ENCODE results near the gene PITX1. TPM values are rescaled to one million over a fixed set of nuclear protein-coding genes. Genes with fewer than 3 reads are reported as not detected.

Gene PITX1
- total RNA-seq, 2 donors from 2014 or later, result 1.3 to 2.4 TPM

DNA sequence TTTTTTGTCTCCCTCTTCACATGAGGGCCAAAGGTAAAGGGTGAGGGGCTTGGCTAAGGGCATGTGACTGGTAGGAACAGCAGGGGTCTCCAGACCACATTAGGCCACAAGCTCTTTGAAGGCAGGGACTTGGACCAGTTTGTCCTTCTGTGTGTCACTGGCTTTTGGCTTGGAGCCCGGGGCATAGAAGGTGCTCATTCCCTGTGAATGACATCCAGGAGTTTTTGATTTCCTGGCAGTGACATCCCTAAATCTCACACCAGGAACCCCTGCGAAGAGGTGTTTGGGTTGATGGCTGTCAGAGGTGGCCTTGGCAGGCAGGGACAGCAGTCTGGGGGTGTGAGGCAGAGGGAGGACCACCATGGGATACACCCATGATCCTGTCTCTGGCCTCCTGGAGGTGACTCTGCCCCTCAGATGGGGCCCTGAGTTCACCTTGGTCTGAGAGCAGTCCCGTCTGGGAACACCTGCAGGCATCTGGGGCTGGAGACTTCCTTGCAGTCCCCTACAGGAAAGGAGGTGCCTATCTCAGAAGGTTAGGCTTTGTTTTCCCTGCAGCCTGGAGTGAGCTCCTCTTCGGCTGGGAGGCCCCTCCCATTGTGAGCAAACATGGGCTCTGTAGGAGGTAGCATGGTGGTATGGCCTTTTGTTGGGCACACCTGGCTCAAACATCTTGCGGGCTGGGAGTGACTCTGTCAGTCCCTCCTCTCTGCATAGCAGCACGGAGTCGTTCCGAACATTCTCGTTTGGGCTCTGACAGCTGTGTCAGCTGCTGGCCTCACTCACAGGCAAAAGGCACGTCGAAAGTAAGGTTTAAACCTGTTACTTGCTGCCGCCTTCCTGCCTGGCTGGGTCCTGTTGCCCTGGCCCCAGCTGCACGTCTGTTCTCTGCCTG, 38.6 kb upstream of the PITX1 start:
- H3K27me3 Mint-ChIP-seq (ENCODE audit: insufficient read depth), result peaks cover 5% of the 10 kb centered on the region
- TF ChIP-seq, protein P1, sequence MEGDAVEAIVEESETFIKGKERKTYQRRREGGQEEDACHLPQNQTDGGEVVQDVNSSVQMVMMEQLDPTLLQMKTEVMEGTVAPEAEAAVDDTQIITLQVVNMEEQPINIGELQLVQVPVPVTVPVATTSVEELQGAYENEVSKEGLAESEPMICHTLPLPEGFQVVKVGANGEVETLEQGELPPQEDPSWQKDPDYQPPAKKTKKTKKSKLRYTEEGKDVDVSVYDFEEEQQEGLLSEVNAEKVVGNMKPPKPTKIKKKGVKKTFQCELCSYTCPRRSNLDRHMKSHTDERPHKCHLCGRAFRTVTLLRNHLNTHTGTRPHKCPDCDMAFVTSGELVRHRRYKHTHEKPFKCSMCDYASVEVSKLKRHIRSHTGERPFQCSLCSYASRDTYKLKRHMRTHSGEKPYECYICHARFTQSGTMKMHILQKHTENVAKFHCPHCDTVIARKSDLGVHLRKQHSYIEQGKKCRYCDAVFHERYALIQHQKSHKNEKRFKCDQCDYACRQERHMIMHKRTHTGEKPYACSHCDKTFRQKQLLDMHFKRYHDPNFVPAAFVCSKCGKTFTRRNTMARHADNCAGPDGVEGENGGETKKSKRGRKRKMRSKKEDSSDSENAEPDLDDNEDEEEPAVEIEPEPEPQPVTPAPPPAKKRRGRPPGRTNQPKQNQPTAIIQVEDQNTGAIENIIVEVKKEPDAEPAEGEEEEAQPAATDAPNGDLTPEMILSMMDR (conservative IDR thresholded peaks at IDR 0.05), result peak; percentile 31
- H3K27ac Mint-ChIP-seq, result no peak overlapping the region
- Histone ChIP-seq H3K4me1 (ENCODE audit: control insufficient read depth, insufficient read depth, low read length) (peaks cover 31% of the 10 kb centered on the region), H3K9me3 (ENCODE audit: control insufficient read depth, low read length) (no peaks in the 10 kb centered on the region), H3K36me3 (ENCODE audit: control insufficient read depth, insufficient read depth, low read length) (no peaks in the 10 kb centered on the region), H3K9ac (ENCODE audit: extremely low read depth, low read length, poor library complexity, severe bottlenecking) (no peak overlapping the region), H3K27me3 (ENCODE audit: control insufficient read depth, insufficient read depth, low read length, poor library complexity, severe bottlenecking) (no peaks in the 10 kb centered on the region), H3K4me3 (ENCODE audit: low read length) (no peak overlapping the region), H3K27ac (ENCODE audit: low read depth, low read length) (no peak overlapping the region)
- no peaks in the 10 kb centered on the region for H3K36me3 Mint-ChIP-seq (ENCODE audit: low read depth)
- DNase-seq, result peak; percentile 88
- H3K9me3 Mint-ChIP-seq, result no peaks in the 10 kb centered on the region
- H3K4me1 Mint-ChIP-seq, result peaks cover 33% of the 10 kb centered on the region
- H3K4me3 Mint-ChIP-seq, result no peak overlapping the region
- WGBS, 2 experiments (ENCODE audit: insufficient coverage in 1 of 2, insufficient read length in 1 of 2), result 36 to 48% methylated on average over 9 to 13 of the region's 13 CpGs

DNA sequence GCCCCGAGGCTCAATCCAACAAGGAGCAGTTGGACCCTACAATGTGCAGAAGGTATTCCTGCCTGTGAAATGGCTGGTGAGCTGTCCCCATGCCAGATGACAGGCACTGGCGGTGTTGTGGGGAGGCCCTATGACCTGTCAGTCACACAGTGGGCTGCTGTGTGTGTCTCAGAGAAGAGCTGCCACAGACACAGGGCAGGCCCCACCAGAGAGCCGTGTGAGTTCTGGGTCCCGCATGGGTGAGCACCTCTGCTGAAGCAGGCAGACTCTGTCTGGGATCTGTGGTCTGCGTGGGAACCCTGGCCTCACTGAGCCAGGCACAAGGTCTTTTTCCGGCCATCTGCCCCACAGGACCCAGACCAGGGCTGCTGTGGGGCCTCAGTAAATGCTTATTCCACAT, 37.3 kb upstream of the PITX1 start:
- TF ChIP-seq, protein P1 (conservative IDR thresholded peaks at IDR 0.05), result no peak
- Histone ChIP-seq H3K27me3 (ENCODE audit: control insufficient read depth, insufficient read depth, low read length, poor library complexity, severe bottlenecking) (no peaks in the 10 kb centered on the region), H3K9ac (ENCODE audit: extremely low read depth, low read length, poor library complexity, severe bottlenecking) (no peak overlapping the region), H3K9me3 (ENCODE audit: control insufficient read depth, low read length) (no peaks in the 10 kb centered on the region), H3K4me1 (ENCODE audit: control insufficient read depth, insufficient read depth, low read length) (peaks cover 31% of the 10 kb centered on the region), H3K36me3 (ENCODE audit: control insufficient read depth, insufficient read depth, low read length) (no peaks in the 10 kb centered on the region), H3K4me3 (ENCODE audit: low read length) (no peak overlapping the region), H3K27ac (ENCODE audit: low read depth, low read length) (no peak overlapping the region)
- 83 to 90% methylated on average over 6 of the region's 6 CpGs for WGBS, 2 experiments (ENCODE audit: insufficient coverage in 1 of 2, insufficient read length in 1 of 2)
- Mint-ChIP-seq H3K4me1 (peaks cover 33% of the 10 kb centered on the region), H3K4me3 (no peak overlapping the region), H3K27ac (no peak overlapping the region), H3K27me3 (ENCODE audit: insufficient read depth) (peaks cover 9% of the 10 kb centered on the region), H3K9me3 (no peaks in the 10 kb centered on the region), H3K36me3 (ENCODE audit: low read depth) (no peaks in the 10 kb centered on the region)
- DNase-seq, result no peak

DNA sequence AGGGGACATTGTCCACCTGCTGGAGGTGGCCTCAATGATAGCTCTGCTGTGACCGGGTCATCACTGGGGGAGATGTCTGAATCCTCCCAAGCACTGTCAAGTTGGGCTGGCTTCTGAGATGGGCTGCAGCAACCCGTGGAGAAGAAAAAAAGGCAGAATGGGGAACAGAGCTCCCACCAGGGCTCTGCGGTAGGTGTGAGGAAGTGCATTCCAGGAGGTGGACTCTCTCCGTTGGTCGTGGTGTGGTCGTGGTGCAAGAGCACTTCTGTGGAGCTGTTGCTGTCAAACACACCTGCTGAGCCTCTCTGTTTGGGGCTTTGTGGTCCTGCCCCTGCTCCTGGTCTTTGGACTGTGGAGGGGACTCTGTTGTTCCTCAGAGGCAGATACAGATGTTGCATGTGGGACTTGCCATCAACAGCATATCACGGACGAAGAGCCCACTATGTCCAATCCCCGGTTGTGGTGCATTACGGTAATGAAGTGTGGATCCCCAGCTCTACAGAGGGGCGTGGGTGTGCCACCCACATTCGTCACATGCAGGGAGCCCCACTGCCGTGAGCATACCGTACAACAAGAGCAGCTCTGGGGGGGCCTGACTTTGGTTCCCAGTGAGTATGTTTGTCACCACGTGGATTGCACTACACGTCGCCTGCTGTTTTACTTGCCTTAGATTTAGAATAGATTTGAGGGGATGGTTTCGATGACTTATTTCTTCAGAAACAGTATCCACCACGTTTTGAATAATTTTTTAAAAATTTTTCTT, 36.0 kb upstream of the PITX1 start:
- no peaks in the 10 kb centered on the region for H3K9me3 Mint-ChIP-seq
- Histone ChIP-seq H3K9me3 (ENCODE audit: control insufficient read depth, low read length) (no peaks in the 10 kb centered on the region), H3K27ac (ENCODE audit: low read depth, low read length) (no peak overlapping the region), H3K27me3 (ENCODE audit: control insufficient read depth, insufficient read depth, low read length, poor library complexity, severe bottlenecking) (no peaks in the 10 kb centered on the region), H3K9ac (ENCODE audit: extremely low read depth, low read length, poor library complexity, severe bottlenecking) (no peak overlapping the region), H3K36me3 (ENCODE audit: control insufficient read depth, insufficient read depth, low read length) (no peaks in the 10 kb centered on the region), H3K4me1 (ENCODE audit: control insufficient read depth, insufficient read depth, low read length) (peaks cover 31% of the 10 kb centered on the region), H3K4me3 (ENCODE audit: low read length) (no peak overlapping the region)
- no peaks in the 10 kb centered on the region for H3K36me3 Mint-ChIP-seq (ENCODE audit: low read depth)
- H3K4me1 Mint-ChIP-seq, result peaks cover 33% of the 10 kb centered on the region
- peak overlapping the region; percentile 61 for H3K27ac Mint-ChIP-seq
- WGBS, 2 experiments (ENCODE audit: insufficient coverage in 1 of 2, insufficient read length in 1 of 2), result 84 to 88% methylated on average over 13 to 19 of the region's 19 CpGs
- no peak overlapping the region for H3K4me3 Mint-ChIP-seq
- TF ChIP-seq, protein P1 (conservative IDR thresholded peaks at IDR 0.05), result no peak
- no peak for DNase-seq
- H3K27me3 Mint-ChIP-seq (ENCODE audit: insufficient read depth), result peaks cover 12% of the 10 kb centered on the region

All from endodermal cell (in vitro differentiated cells).